Choroid plexus epithelial cell (primary cell): ENCODE measurements around the gene CSNK2B.
"Not testable (repeated sequence)": the region's sequence is repeated elsewhere in the genome, so short reads cannot be mapped to it uniquely, and the experiment has no call there.

ENCODE experiments used
- DNase-seq: peaks from one replicate; pipeline ENCODE4 v3.0.0-alpha.2; 2010; ENCODE audit warnings: low read depth
- H3K4me3 ChIP-seq: 2 replicates; pipeline ENCODE4 v1.5.1; 2011; ENCODE audit warnings: low read depth, mild to moderate bottlenecking, control low read depth, low read length, moderate library complexity
- TF ChIP-seq, protein P1 (sequence below): conservative IDR thresholded peaks from 2 replicates; pipeline ENCODE4 v1.5.1; 2011; ENCODE audit warnings: low read depth, mild to moderate bottlenecking, control low read depth, inconsistent platforms, low read length, moderate library complexity

The CSNK2B gene

DNA sequence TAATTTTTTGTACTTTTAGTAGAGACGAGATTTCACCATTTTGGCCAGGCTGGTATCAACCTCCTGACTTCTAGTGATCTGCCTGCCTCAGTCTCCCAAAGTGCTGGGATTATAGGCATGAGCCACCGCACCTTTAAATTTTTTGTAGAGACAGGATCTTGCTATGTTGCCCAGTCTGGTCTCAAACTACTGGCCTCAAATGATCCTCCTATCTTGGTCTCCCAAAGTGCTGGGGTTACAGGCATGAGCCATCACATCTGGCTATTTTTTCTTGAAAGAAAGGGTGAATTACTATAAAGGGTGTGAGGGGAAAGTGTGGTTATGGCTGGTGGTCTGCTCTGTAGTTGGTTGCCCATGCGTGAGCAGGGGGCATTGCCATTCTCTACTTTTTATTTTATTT lies 42.3 kb downstream of the CSNK2B start:
- no peak overlapping the region for H3K4me3 ChIP-seq
- TF ChIP-seq, protein P1, sequence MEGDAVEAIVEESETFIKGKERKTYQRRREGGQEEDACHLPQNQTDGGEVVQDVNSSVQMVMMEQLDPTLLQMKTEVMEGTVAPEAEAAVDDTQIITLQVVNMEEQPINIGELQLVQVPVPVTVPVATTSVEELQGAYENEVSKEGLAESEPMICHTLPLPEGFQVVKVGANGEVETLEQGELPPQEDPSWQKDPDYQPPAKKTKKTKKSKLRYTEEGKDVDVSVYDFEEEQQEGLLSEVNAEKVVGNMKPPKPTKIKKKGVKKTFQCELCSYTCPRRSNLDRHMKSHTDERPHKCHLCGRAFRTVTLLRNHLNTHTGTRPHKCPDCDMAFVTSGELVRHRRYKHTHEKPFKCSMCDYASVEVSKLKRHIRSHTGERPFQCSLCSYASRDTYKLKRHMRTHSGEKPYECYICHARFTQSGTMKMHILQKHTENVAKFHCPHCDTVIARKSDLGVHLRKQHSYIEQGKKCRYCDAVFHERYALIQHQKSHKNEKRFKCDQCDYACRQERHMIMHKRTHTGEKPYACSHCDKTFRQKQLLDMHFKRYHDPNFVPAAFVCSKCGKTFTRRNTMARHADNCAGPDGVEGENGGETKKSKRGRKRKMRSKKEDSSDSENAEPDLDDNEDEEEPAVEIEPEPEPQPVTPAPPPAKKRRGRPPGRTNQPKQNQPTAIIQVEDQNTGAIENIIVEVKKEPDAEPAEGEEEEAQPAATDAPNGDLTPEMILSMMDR, result no peak
- DNase-seq, result no peak

DNA sequence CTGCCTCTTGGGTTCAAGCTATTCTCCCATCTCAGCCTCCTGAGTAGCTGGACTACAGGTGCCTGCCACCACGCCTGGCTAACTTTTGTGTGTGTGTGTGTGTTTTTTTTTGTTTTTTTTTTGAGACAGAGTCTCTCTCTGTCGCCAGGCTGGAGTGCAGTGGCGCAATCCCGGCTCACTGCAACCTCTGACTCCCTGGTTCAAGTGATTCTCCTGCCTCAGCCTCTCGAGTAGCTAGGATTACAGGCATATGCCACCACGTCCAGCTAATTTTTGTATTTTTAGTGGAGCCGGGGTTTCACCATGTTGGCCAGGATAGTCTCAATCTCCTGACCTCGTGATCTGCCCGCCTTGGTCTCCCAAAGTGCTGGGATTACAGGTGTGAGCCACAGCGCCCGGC lies 43.3 kb downstream of the CSNK2B start:
- not testable (repeated sequence) for H3K4me3 ChIP-seq, DNase-seq

DNA sequence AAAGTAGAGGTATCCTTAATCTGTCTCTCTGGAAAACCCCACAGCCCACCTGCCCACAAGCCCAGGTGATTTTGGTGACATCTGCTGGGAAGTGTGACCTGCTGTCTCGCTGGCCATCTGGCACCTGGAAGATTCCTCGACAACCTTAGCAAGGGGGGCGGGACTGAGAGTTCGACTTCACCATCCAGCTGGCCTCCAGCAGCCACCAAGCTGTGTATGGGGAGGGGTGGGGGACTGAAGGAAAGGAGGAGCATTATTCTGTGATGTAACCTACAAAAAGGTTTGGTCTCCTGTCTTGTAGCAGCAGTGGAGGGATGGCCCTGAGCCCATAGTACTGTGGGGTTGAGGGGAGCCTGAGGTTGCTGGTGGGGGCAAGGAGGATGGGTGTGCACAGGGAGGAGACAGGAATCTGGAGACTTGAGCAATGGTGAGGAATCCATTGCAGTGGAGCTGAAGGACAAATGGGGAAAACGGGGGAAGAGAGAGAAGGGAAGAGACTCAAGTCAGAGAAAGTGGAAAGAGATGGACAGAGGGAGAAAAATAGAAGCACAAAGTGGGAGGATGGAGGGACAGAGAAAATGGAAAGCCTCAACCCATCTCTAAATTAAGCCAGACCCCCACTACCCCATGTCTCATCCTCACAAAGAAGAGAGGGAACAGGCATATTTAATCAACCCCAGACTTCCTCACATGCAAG lies 44.8 kb downstream of the CSNK2B start:
- TF ChIP-seq, protein P1, result no peak
- no peak for DNase-seq
- H3K4me3 ChIP-seq, result no peak overlapping the region

DNA sequence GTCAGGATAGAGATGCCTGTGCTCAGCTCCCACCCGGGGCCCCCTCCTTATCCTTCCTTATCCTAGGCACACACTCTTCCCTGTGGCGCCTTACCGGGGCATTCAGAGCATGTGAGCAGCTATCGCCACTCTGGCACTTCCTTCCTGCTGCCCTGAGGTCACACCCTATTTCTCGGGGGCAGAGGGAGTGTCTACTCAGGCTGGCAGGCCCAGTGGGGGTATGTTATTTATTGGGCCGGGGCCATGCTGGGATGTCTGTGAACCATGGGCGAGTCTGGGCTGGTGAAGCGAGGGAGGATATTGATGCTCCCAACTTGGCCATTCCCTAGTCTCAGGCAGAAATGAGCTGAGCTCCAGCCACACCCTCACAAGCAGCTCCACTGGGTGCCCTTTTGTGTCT lies 45.4 kb downstream of the CSNK2B start:
- TF ChIP-seq, protein P1, result no peak
- H3K4me3 ChIP-seq, result no peak overlapping the region
- DNase-seq, result no peak

DNA sequence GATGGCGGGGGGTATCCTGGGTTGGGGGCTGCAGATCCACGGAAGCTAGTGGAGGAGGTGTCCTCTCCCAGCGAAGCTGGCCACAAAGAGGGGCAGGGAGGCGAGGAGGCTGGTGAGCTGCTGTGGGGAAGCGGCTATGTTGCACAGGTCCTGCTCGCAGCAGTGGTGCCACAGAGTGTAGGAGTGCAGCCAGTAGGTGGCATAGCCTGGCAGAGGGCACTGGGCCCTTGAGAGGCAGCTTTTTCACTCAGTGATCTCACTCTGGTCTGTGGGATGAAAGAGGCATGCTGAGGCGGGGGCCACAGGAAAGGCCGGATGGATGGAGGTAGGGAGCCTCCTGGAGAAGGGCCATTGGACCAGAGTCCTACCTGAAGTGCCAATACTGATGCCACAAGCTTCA lies 46.4 kb downstream of the CSNK2B start:
- TF ChIP-seq, protein P1, result no peak
- DNase-seq, result no peak
- no peak overlapping the region for H3K4me3 ChIP-seq

DNA sequence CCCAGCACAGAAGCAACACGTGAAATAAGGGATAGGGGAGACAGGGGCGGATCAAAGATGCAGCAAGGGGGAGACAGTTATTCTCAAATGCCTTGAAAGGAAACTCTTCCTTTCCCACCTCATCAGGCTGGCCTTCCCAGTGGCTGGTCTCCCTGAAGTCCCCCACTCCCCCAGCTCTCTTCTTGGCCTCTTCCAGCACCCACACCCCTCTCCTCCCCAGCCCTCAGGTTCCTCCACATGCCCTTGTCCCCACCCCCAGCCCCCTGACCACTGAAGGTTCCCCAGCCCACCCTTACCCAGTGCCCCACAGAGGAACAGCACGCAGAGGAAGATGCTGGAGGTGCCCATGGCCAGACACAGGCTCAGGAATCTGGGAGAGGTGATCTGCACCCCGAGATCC lies 47.6 kb downstream of the CSNK2B start:
- no peak for DNase-seq
- TF ChIP-seq, protein P1, result no peak
- no peak overlapping the region for H3K4me3 ChIP-seq

DNA sequence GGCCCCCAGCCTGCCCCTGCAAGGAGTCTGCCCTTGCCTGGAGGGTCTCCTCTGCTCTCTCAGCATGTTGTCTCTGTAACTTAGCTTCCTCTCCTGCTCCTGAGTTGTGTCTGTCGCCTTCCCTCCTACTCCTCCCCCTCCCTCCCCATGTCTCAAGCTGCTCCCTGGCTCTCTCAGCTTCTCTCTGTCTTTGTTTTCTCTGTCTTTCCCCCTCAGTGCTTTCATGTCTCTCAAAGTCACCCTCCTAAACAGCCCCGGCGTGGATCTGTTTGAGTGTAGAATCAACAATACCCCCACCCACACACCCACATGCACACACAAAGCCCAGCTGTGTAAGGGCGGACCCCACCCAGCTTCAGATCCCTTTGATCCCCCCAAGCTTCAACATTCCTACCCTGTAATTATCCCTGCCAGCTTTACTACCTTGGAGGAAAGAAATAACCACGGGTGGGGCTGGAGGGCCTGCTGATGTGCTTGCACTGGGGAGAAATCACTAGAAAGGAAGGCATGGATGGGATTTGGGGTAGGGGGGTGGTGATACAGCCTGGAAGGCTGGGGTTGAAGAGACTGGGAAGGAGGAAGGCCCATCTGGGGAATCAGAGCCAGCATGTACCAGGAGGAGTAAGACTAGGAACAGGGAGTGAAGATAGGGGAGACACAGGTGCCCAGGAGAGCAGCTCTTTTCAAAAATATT lies 48.3 kb downstream of the CSNK2B start:
- DNase-seq, result no peak
- H3K4me3 ChIP-seq, result no peak overlapping the region
- TF ChIP-seq, protein P1, result no peak
